ENCODE data around the gene NR3C1.

Gene NR3C1

GRCh38 chr5:143376911-143377813, 26.3 kb downstream of the NR3C1 start:
- H3K4me1 ChIP-seq (ENCODE audit: control insufficient read depth, insufficient read depth, low read length, poor library complexity, severe bottlenecking), result peaks cover 7% of the 10 kb centered on the region
- no peaks in the 10 kb centered on the region for H3K9me3 ChIP-seq (ENCODE audit: control insufficient read depth, low read length)
- no peak overlapping the region for H3K27ac ChIP-seq (ENCODE audit: low read depth, low read length, severe bottlenecking)
- H3K4me3 ChIP-seq (ENCODE audit: extremely low read depth, insufficient read depth, low read length, poor library complexity, severe bottlenecking), result no peak overlapping the region
- 100% methylated on average over 1 of the region's 5 CpGs; no CpG with 5 or more reads in 1 of the 2 experiments for WGBS, 2 experiments (ENCODE audit: insufficient coverage in 2 of 2)
- no peaks in the 10 kb centered on the region for H3K36me3 ChIP-seq (ENCODE audit: control insufficient read depth, insufficient read depth, low read length)

- no peak overlapping the region for H3K27ac ChIP-seq (ENCODE audit: low read depth, low read length, severe bottlenecking)
- H3K4me1 ChIP-seq (ENCODE audit: control insufficient read depth, insufficient read depth, low read length, poor library complexity, severe bottlenecking), result peaks cover 7% of the 10 kb centered on the region
- H3K36me3 ChIP-seq (ENCODE audit: control insufficient read depth, insufficient read depth, low read length), result no peaks in the 10 kb centered on the region
- H3K4me3 ChIP-seq (ENCODE audit: extremely low read depth, insufficient read depth, low read length, poor library complexity, severe bottlenecking), result no peak overlapping the region
- no peaks in the 10 kb centered on the region for H3K9me3 ChIP-seq (ENCODE audit: control insufficient read depth, low read length)
- 100% methylated on average over 1 to 3 of the region's 3 CpGs for WGBS, 2 experiments (ENCODE audit: insufficient coverage in 2 of 2)
These were observed 27.2 kb downstream of the NR3C1 start for GRCh38 chr5:143376195-143376779.

- H3K4me3 ChIP-seq (ENCODE audit: extremely low read depth, insufficient read depth, low read length, poor library complexity, severe bottlenecking), result no peak overlapping the region
- H3K9me3 ChIP-seq (ENCODE audit: control insufficient read depth, low read length), result no peaks in the 10 kb centered on the region
- H3K36me3 ChIP-seq (ENCODE audit: control insufficient read depth, insufficient read depth, low read length), result no peaks in the 10 kb centered on the region
- peaks cover 7% of the 10 kb centered on the region for H3K4me1 ChIP-seq (ENCODE audit: control insufficient read depth, insufficient read depth, low read length, poor library complexity, severe bottlenecking)
- no peak overlapping the region for H3K27ac ChIP-seq (ENCODE audit: low read depth, low read length, severe bottlenecking)
- 80 to 100% methylated on average over 2 of the region's 6 CpGs for WGBS, 2 experiments (ENCODE audit: insufficient coverage in 2 of 2)
These were observed 28.8 kb downstream of the NR3C1 start for GRCh38 chr5:143374496-143375217.

GRCh38 chr5:143373076-143373475, 30.4 kb downstream of the NR3C1 start:
- Histone ChIP-seq H3K36me3 (ENCODE audit: control insufficient read depth, insufficient read depth, low read length) (no peaks in the 10 kb centered on the region), H3K4me1 (ENCODE audit: control insufficient read depth, insufficient read depth, low read length, poor library complexity, severe bottlenecking) (peaks cover 7% of the 10 kb centered on the region), H3K27ac (ENCODE audit: low read depth, low read length, severe bottlenecking) (no peak overlapping the region), H3K4me3 (ENCODE audit: extremely low read depth, insufficient read depth, low read length, poor library complexity, severe bottlenecking) (no peak overlapping the region), H3K9me3 (ENCODE audit: control insufficient read depth, low read length) (no peaks in the 10 kb centered on the region)
- WGBS, 2 experiments (ENCODE audit: insufficient coverage in 2 of 2), result 80 to 82% methylated on average over 1 to 2 of the region's 3 CpGs

GRCh38 chr5:143372187-143372829, 31.2 kb downstream of the NR3C1 start:
- Histone ChIP-seq H3K36me3 (ENCODE audit: control insufficient read depth, insufficient read depth, low read length) (no peaks in the 10 kb centered on the region), H3K4me1 (ENCODE audit: control insufficient read depth, insufficient read depth, low read length, poor library complexity, severe bottlenecking) (peaks cover 4% of the 10 kb centered on the region), H3K9me3 (ENCODE audit: control insufficient read depth, low read length) (no peaks in the 10 kb centered on the region), H3K4me3 (ENCODE audit: extremely low read depth, insufficient read depth, low read length, poor library complexity, severe bottlenecking) (no peak overlapping the region), H3K27ac (ENCODE audit: low read depth, low read length, severe bottlenecking) (no peak overlapping the region)
- 95 to 97% methylated on average over 3 to 4 of the region's 4 CpGs for WGBS, 2 experiments (ENCODE audit: insufficient coverage in 2 of 2)

- Histone ChIP-seq H3K27ac (ENCODE audit: low read depth, low read length, severe bottlenecking) (no peak overlapping the region), H3K4me1 (ENCODE audit: control insufficient read depth, insufficient read depth, low read length, poor library complexity, severe bottlenecking) (no peaks in the 10 kb centered on the region), H3K4me3 (ENCODE audit: extremely low read depth, insufficient read depth, low read length, poor library complexity, severe bottlenecking) (no peak overlapping the region), H3K36me3 (ENCODE audit: control insufficient read depth, insufficient read depth, low read length) (no peaks in the 10 kb centered on the region), H3K9me3 (ENCODE audit: control insufficient read depth, low read length) (no peaks in the 10 kb centered on the region)
- WGBS, 2 experiments (ENCODE audit: insufficient coverage in 2 of 2), result 83 to 97% methylated on average over 3 of the region's 3 CpGs
These were observed 33.0 kb downstream of the NR3C1 start for GRCh38 chr5:143370440-143370839.

GRCh38 chr5:143364061-143364460, 39.4 kb downstream of the NR3C1 start:
- H3K36me3 ChIP-seq (ENCODE audit: control insufficient read depth, insufficient read depth, low read length), result no peaks in the 10 kb centered on the region
- H3K9me3 ChIP-seq (ENCODE audit: control insufficient read depth, low read length), result no peaks in the 10 kb centered on the region
- no peak overlapping the region for H3K27ac ChIP-seq (ENCODE audit: low read depth, low read length, severe bottlenecking)
- no peak overlapping the region for H3K4me3 ChIP-seq (ENCODE audit: extremely low read depth, insufficient read depth, low read length, poor library complexity, severe bottlenecking)
- H3K4me1 ChIP-seq (ENCODE audit: control insufficient read depth, insufficient read depth, low read length, poor library complexity, severe bottlenecking), result peaks cover 3% of the 10 kb centered on the region
- WGBS, 2 experiments (ENCODE audit: insufficient coverage in 2 of 2), result 80% methylated on average over 1 of the region's 2 CpGs; no CpG with 5 or more reads in 1 of the 2 experiments

- 80 to 100% methylated on average over 1 of the region's 1 CpG for WGBS, 2 experiments (ENCODE audit: insufficient coverage in 2 of 2)
These were observed 40.7 kb downstream of the NR3C1 start for GRCh38 chr5:143362664-143363227.

GRCh38 chr5:143361438-143361837, 42.0 kb downstream of the NR3C1 start:
- Histone ChIP-seq H3K4me1 (ENCODE audit: control insufficient read depth, insufficient read depth, low read length, poor library complexity, severe bottlenecking) (peaks cover 3% of the 10 kb centered on the region), H3K27ac (ENCODE audit: low read depth, low read length, severe bottlenecking) (no peak overlapping the region), H3K36me3 (ENCODE audit: control insufficient read depth, insufficient read depth, low read length) (no peaks in the 10 kb centered on the region), H3K9me3 (ENCODE audit: control insufficient read depth, low read length) (no peaks in the 10 kb centered on the region), H3K4me3 (ENCODE audit: extremely low read depth, insufficient read depth, low read length, poor library complexity, severe bottlenecking) (no peak overlapping the region)
- WGBS, 2 experiments (ENCODE audit: insufficient coverage in 2 of 2), result 100% methylated on average over 2 of the region's 3 CpGs

More at GRCh38 chr5:143362664-143363227, 40.7 kb downstream of the NR3C1 start:
- Histone ChIP-seq H3K27ac (ENCODE audit: low read depth, low read length, severe bottlenecking) (no peak overlapping the region), H3K4me3 (ENCODE audit: extremely low read depth, insufficient read depth, low read length, poor library complexity, severe bottlenecking) (no peak overlapping the region), H3K36me3 (ENCODE audit: control insufficient read depth, insufficient read depth, low read length) (no peaks in the 10 kb centered on the region), H3K9me3 (ENCODE audit: control insufficient read depth, low read length) (no peaks in the 10 kb centered on the region), H3K4me1 (ENCODE audit: control insufficient read depth, insufficient read depth, low read length, poor library complexity, severe bottlenecking) (peaks cover 3% of the 10 kb centered on the region)

GRCh38 chr5:143360755-143361154, 42.7 kb downstream of the NR3C1 start:
- Histone ChIP-seq H3K4me3 (ENCODE audit: extremely low read depth, insufficient read depth, low read length, poor library complexity, severe bottlenecking) (no peak overlapping the region), H3K36me3 (ENCODE audit: control insufficient read depth, insufficient read depth, low read length) (no peaks in the 10 kb centered on the region), H3K4me1 (ENCODE audit: control insufficient read depth, insufficient read depth, low read length, poor library complexity, severe bottlenecking) (peaks cover 3% of the 10 kb centered on the region), H3K9me3 (ENCODE audit: control insufficient read depth, low read length) (no peaks in the 10 kb centered on the region), H3K27ac (ENCODE audit: low read depth, low read length, severe bottlenecking) (no peak overlapping the region)

All from mesodermal cell (in vitro differentiated cells).